LNCAP (cell line): Measurements from ENCODE around the gene TTC28.

Experiments used
- CTCF ChIP-seq: fragments of 450-650 bp; IDR thresholded peaks from 2 replicates; pipeline ENCODE4 v1.5.1; 2017; ENCODE audit warnings: mild to moderate bottlenecking

Gene TTC28

GRCh38 chr22:28430466-28431025 is 249.1 kb downstream of the TTC28 start:
- TF ChIP-seq CTCF, result no peak

GRCh38 chr22:28429711-28430110 is 249.9 kb downstream of the TTC28 start:
- TF ChIP-seq CTCF, result no peak

GRCh38 chr22:28428271-28428670 is 251.4 kb downstream of the TTC28 start:
- no peak for TF ChIP-seq CTCF

GRCh38 chr22:28426346-28427132 is 253.1 kb downstream of the TTC28 start:
- TF ChIP-seq CTCF, result no peak

- TF ChIP-seq CTCF, result no peak
Observed at GRCh38 chr22:28425211-28425610, 254.4 kb downstream of the TTC28 start.

GRCh38 chr22:28424427-28425080 is 255.1 kb downstream of the TTC28 start:
- TF ChIP-seq CTCF, result no peak

GRCh38 chr22:28419919-28420318 is 259.7 kb downstream of the TTC28 start:
- no peak for TF ChIP-seq CTCF
